Limb (tissue), 2 donors: ENCODE results near the gene CHRNB4.
"Not testable (repeated sequence)": the region's sequence is repeated elsewhere in the genome, so short reads cannot be mapped to it uniquely, and the experiment has no call there.

ENCODE experiments used
- DNase-seq, 2 donors: peaks; one replicate each; pipeline ENCODE4 v3.0.0-alpha.2; 2016; ENCODE audit errors: extremely low spot score in 2 of 2

Gene CHRNB4, protein sequence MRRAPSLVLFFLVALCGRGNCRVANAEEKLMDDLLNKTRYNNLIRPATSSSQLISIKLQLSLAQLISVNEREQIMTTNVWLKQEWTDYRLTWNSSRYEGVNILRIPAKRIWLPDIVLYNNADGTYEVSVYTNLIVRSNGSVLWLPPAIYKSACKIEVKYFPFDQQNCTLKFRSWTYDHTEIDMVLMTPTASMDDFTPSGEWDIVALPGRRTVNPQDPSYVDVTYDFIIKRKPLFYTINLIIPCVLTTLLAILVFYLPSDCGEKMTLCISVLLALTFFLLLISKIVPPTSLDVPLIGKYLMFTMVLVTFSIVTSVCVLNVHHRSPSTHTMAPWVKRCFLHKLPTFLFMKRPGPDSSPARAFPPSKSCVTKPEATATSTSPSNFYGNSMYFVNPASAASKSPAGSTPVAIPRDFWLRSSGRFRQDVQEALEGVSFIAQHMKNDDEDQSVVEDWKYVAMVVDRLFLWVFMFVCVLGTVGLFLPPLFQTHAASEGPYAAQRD

DNA sequence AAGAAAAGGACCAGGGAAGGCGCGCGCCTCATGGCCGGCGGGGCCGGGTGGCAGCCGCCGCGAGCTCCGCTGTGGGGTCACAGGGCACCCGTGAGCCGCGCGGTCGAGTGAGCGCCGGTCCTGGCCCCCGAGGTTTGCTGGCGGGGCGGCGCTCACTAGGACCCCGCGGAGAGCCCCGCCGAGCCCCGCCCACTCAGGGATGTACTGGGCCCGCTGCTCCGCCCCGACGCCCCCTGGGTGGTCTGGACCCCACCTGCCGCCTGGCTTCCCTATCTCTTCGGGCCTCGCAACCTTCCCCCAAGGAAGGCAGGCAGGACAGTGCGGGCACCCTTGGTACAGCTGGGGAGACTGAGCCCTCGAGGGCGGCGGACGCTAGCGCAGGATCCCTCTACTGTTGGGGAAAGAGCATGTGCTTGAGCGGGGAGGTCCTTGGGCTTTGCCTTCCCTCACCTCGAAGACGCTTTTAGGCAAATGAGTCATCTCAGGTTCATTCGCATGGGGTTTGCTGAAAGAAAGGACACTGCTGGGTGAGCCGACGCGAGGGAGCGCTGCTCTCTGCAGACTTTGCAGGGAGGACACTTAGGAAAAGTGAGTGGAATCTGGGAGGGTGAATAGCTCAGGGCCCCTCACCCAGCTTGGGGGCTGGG is at the start of gene CHRNB4:
Gene CHRNB4 (minus strand): TSS at position 109 of the 647 bp plus-strand sequence. CDS start 77 bp downstream, at position 32.
- DNase-seq: peak; percentile 18 to 82

DNA sequence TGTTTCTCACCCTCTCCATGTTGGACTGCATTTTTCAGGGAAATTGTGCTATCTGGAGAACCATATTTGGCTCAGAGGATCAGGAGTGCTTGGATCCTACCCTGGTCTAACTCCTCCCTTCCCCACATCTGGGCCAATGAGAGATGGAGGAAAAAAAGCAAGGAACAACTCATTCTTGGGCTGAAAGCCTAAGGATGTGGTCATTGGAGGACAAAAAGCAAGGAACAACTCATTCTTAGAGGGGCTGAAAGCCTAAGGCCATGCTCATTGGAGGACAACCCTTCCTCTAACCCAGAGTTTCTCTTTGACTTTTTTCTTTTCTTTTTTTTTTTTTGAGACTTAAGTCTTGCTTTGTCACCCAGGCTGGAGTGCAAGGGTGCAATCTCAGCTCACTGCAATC is 48.6 kb upstream of the CHRNB4 start:
- no peak for DNase-seq

DNA sequence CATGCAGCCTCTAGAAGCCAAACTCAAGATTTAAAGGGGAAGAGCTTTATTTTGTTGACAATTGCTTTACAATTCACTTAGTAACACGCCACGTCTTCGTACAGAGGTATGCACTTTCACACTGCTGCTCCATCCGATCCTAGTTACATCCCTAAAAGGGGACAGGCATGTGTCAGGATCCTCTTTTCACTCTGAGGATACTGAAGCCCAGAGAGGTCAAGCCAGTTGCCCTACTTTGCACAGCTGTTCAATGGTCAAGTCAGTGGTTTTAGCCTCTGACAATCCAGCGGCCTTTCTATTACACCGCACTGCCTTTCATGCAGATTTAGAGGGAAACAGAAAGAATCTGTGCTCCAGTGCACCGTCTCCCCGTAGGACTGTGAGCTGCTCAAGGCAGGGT is 44.9 kb upstream of the CHRNB4 start:
- DNase-seq: no peak

DNA sequence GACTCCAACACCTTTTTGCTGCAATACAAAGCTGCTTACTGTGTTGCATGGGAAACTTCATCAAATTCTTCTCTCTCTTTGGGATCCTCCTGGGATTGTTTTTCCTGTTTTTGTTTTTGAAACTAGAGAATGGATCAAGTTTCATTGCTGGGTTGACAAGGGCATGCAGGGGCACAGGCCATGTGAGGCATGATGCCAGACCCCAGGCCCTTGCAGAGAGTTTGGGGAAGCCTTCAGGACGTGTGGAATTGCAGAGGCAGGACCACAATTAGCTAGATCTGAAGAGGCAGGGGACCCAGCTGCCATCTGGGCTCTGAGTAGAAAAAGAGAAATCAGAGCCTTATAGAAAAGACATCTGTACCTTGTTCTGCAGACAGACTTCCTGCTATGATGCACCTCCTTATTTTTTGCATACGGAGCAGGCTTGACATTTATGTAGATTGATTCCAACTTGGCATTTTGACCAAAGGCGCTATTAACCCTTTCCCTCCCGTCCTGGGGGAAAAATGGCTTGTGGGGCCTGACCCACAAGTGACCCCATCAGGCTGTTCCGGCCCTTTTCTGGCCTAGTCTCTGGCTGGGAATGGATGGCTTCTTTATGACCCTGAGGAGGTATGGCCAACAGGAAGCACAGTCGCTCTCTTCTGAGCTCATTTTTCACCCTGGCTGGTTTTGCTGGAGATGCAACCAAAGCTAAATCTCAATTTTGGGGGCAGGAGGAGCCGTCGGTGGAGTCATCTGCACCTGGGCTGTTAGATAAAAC is 44.3 kb upstream of the CHRNB4 start:
- peak in 1 of 2 donors; percentile 34 for DNase-seq

DNA sequence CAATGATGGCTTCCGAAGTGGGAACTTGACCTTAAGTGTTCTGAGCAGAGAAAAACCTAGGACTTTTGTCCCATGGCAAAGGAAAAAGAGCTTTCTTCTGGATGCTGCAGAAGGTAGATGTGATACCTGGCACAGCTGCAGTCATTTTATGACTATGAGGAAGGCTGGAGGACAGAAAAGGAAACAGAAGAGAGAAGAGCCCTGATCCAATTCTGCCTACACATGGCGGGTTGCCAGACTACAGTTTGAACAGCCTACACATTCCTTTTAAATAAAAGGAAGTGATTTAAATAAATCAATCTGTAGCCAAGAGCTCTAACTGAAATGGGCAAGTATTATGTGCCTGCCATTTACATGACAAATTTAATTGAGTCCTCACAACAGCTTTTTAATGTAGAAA is 43.6 kb upstream of the CHRNB4 start:
- no peak for DNase-seq

DNA sequence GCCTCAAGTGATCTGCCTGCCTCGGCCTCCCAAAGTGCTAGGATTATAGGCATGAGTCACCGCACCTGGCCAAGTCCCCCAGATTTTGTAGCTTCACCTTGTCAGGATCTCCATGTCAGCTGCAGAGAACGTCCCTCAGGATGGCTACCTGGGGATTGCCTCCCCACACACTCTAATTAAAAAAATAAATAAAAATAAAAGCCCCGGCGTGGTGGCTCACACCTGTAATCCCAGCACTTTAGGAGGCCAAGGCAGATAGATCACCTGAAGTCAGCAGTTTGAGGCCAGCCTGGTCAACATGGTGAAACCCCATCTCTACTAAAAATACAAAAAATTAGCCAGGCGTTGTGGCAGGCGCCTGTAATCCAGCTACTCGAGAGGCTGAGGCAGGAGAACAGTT is 42.6 kb upstream of the CHRNB4 start:
- DNase-seq: not testable (repeated sequence)

DNA sequence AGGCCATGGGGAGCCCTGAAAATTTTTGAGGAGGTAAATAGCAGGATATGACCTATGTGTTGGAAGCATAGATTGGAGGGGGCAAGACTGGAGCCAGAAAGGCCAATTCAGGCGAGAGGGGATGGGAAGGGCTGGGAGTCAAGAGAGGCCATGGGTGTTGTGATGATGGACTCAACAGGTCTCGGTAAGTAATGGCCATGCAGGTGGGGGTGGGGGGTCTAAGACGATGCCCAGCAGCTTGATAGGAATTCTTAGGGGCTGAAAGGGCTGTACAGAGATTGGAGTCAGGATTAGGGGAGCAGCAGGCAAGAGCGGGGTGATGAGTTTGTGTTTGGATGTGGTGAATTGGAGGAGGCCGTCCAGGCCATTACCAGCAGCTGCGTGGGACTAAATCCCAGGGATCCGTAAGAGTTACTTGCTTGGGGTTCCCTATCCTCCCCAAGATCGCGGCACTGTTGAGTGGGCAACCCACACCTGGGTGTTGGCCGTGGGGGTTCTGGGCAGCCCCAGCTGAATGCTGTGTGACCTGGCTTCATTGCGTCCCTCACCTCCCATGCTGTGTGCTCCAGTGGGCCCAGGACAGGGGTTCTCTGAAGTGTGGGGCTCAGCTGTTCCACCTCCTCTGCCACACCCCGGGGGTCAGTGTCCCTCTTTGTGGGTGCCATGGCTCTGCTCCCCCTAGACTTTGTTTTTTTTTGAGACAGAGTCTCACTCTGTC is 41.8 kb upstream of the CHRNB4 start:
- no peak for DNase-seq

DNA sequence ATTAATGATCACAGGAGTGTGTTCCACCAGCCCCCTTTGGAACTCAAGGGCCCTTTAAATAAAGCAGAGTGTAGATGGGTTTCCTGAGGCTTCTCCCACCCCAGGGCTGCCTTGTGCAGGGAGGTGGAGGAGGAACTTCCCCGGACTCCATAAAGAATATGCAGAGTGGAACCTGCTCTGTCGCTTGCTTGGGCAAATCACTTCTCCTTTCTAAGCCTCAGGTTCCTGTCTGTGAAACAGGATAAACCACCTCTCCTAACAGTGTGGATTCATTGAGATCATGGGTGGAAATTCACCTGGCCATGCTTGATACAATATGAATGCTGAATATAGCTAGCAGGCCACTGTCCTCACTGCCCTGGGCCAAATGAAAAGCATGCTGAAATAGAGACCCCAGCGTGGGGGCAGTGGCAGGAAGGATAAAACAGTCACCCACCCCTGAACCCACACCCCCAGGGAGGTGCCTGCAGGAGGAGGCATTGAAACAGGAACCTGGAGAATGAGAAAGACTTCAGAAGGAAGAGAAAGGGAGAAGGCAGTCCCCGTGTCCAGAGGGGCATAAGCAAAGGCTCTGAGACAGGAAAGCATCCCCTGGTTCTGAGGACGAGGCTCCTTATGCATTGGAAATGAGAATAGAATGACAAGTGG is 41.1 kb upstream of the CHRNB4 start:
- no peak for DNase-seq

DNA sequence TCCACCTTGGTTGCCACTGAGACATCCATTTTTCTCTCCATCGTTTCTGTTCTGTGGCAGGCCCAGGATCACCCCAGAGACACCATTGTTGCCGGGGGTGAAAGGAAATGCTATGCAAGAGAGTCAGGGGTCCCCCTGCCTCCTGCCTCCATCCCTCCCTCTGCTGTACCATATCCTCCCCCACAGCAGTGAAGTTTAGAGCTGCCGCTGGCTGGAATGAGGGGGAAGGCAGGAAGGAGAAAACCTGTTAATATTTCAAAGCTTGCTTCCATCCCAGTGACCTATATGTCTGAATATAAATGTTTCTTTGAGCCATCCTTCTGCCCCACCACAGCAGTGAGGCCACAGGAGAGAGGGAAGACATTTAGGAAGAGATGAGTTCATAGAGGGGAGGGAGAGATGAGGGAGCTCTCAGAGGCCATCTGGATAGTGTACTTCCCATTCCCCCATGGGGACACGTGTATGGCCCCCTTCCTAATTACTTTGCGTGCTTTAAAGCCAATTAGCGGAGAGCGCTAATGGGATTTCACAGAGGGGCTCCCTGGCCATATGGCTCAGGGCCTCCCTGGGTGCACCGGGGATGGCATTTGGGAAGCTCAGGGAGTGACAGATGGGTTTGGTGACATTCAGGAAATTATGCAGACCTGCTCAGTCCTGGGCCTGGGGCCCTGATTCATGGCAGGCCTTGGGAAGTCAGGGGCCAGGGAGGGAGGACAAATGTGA is 40.4 kb upstream of the CHRNB4 start:
- peak in 1 of 2 donors; percentile 61 for DNase-seq

DNA sequence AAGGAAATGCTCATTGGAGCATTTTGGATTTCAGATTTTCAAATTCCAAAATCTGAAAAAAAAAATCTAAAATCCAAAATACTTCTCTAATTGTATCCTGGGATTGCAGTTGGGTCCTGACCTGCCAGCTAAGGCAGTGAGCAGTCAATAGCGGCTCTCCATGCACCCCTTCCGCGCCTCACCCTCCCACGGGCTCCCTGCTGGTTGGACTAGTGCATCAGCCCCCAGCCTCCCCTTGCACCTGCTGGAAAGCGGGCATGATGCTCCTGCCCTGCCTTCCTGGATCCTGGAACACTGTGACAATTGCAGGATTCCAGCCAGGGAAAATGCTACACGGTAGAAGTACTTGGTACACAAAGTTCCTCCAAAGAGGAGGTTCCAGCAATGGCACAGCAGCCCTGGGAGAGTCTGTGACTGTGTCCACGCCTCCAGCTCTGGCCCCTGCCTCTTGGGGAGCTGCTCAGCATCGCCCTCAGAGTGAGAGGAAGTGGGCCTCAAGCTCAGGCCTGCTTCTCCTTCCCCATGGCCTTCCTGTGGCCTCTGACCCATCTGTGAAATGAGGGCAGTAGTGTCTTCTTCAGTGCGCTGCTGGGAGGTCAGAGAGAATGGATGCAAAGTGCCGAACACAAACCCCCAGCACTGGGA is 39.5 kb upstream of the CHRNB4 start:
- no peak for DNase-seq

DNA sequence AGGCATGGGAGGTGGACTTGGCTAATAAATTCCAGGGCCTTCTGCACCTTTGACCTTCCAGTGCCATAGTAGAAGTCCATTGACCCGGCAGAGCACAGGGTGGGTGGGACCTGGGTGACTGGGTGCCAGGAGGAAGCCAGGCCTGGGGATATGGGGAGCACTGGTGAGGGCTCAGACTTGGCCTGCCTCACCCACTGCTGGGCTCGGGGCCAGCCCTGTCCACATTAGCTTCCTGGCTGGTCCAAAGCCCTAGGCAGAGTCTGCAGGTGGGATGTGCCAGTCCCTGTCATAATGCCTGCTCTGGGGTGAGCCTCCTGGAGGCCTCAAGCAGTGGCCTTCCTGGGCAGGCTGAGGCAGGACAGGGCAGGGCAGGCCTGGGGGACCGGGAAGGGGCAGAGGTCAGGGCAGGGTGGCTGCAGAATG is 38.1 kb upstream of the CHRNB4 start:
- no peak for DNase-seq

DNA sequence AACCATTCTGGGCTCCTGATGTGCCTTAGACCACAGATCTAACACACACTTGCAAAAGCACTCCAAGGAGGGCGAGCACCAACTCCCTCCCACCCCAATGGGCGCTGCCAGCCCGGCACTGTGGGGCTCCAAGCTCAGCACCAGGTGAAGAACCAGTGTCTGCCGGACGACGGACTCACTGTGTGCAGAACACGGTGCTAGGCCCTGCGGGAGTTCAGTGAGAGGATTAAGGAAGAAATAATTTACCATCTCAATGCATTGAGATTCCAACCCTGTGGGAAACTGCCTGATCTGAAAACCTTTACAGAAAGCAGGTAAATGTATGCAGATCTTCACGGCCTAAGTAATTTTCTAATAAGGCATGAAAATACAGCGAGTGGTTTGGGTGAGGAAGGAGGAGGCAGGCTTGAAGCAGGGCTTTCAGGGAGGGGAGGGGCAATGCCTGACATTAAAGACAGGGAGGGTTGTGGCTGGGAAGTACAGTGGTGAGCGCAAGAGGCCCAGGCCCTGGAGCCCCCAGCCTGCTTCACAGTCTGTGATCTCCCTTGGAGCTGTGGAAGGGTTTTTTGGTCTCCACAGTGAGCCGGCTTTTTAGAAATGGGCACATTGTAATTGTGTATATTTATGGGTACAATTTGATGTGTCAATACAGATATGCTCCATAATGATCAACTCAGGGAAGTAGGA is 35.6 kb upstream of the CHRNB4 start:
- no peak for DNase-seq

DNA sequence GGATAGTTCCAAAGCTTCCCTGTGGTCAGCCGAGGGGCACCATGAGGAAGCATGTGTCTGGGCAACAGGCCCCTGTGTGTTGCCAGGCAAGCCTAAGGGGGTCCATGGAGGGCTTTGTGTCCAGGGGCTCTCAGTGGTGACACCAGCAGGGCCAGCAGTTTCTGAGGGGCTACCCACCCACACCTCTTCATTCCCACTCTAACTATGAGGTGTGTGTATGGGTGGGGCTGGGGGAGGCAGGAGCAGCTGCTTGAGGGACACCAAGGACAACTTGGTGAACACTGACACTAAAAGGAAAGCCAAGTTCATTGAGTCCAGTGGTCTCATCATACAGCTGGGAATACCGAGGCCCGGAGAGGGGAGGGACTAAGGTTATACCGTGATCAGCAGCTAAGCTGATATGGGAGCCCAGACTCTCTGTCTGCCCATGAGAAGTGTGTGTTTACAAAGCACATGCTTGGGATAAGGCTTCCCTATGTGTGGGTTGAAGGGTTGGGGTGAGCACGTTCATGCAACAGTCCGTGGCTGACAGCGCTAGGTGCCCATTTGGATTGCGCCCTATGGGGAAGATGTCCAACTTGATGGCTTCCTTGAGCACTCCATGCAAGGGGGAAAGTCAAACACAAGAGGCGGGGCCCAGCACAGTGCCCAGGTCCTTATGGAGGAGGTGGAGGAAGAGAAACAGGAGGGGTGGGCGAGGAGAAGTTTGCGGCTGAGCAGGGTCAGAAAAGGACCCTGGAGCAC is 34.8 kb upstream of the CHRNB4 start:
- no peak for DNase-seq

DNA sequence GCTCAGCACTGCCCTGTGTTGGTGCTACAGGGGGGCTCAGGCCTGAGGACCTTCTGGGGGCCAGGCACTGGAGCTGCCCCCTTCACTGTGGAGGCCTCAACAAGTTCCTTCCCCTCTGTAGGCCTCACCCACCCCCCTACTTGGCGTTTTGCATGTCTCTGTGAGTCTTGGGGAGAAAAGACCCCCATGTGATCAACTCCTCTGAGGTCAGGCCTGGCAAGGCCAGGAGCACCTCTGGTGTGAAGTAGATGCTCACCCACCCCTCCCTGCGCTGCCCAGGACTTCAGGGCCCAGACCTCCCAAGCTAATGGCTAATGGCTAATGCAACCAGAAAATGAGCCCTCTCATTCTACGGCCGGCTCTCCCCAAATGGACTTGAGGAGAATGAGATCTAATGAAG is 34.2 kb upstream of the CHRNB4 start:
- DNase-seq: no peak

DNA sequence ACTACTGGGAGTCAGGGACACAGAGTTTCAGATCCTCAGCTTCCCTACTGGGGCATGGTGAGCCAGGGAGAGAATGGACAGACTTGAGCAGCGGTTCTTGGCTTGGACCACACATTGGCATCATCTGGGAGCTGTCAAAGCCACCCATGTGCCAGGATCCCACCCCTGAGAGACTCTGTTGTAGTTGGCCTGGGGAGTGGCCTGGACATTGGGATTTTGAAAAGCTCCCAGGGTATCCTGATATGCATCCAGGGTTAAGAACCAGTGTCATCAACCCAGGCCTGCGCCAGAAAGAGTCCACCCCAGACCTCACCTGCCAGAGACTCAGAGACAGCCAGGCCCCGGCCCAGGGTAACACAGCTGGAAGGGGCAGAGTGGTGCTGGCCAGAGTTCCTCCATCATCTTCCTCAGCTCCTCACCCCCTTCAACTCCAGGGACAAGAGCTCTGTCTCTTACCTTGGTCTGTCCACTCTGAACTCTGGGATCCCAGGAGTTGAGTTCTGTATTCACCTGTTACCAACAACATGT is 33.0 kb upstream of the CHRNB4 start:
- no peak for DNase-seq

DNA sequence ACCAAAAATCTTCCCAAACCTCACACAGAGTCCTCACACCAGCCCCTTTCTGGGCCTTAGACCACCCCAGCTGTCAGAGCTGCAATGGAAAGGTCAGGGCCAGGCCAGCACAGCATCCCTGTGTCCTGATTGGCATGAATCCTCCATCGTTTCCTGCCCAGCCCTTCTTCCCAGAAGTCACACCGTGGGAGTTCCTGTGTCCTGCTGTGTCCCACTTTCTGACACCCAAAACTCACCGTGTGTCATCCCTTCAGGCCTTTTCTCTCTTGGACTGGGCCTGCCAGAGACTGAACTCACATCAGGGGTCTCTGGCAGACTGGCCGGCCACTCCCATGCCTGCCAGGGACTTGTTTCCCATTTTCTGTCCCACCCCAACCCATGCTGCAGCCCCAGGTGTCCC is 32.5 kb upstream of the CHRNB4 start:
- no peak for DNase-seq

DNA sequence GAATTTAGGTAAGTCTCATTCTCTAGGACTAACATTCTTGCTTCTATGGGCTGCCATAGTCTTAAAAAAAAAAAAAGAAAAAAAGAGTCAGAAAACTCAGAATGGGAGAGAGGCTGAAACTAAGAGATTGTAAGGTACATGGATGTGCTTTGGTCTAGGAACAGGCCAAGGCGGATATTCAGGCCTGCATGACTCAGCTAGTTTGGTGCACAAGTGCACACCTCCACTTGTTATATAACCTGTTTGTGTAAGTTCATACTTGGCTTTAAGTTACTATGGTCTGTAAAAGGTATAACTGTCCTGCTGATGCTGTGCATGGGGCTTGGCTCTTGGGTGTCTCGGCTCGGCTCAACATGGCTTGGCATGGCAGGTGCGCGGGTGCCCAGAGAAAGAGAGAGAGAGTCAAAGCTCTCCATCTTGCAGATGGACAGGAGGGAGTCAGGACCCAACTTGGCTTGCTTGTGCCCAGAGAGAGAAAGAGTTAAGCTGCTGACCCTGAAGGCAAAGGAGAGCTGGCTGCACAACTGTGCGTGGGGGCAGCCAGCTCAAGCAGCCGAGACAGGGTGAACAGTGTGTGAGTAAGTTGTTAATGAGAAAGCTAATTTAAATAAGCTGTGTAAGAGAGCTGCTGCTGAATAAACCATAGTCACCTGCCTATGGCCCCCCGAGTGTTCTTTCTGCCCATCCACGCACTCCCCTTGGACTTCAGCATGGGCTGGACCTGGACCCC is 31.4 kb upstream of the CHRNB4 start:
- no peak for DNase-seq
